RWPE2 (cell line): Measurements from ENCODE around the gene ALMS1.

Source experiments
- ATAC-seq: fragments of 200-7000 bp; cut with Tn5 transposase; 3 replicates; pipeline ENCODE4 v1.9.1; 2021; ENCODE audit warnings: low read depth
- DNase-seq: peaks from one replicate; pipeline ENCODE4 v3.0.0-alpha.2; 2020; ENCODE audit warnings: low spot score
- H3K27ac ChIP-seq: fragments of 450-650 bp; 2 replicates; pipeline ENCODE4 v1.5.1; 2017; ENCODE audit warnings: mild to moderate bottlenecking; ENCODE audit not compliant: poor library complexity, severe bottlenecking
- H3K27me3 ChIP-seq: fragments of 250-450 bp; sonication (Bioruptor Pico); 2 replicates; pipeline ENCODE4 v1.5.1; 2021; ENCODE audit warnings: mild to moderate bottlenecking, moderate library complexity; ENCODE audit not compliant: insufficient read depth, poor library complexity, severe bottlenecking
- H3K36me3 ChIP-seq: fragments of 250-450 bp; sonication (Bioruptor Pico); 2 replicates; pipeline ENCODE4 v1.5.1; 2020; ENCODE audit warnings: low read depth, mild to moderate bottlenecking, moderate library complexity
- H3K4me1 ChIP-seq: fragments of 250-450 bp; sonication (Bioruptor Pico); 2 replicates; pipeline ENCODE4 v1.5.1; 2021; ENCODE audit warnings: mild to moderate bottlenecking, moderate library complexity; ENCODE audit not compliant: insufficient read depth, poor library complexity, severe bottlenecking
- H3K4me3 ChIP-seq: fragments of 250-450 bp; sonication (Bioruptor Pico); 2 replicates; pipeline ENCODE4 v1.5.1; 2021; ENCODE audit warnings: mild to moderate bottlenecking, moderate library complexity; ENCODE audit not compliant: severe bottlenecking
- H3K9me3 ChIP-seq: fragments of 250-450 bp; sonication (Bioruptor Pico); 2 replicates; pipeline ENCODE4 v1.5.1; 2021; ENCODE audit warnings: mild to moderate bottlenecking, moderate library complexity; ENCODE audit not compliant: severe bottlenecking
- CTCF ChIP-seq: fragments of 450-650 bp; IDR thresholded peaks from one replicate; pipeline ENCODE4 v1.5.1; 2017; ENCODE audit warnings: mild to moderate bottlenecking, moderate library complexity; ENCODE audit not compliant: poor library complexity, severe bottlenecking

Gene ALMS1

GRCh38 chr2:73415906-73416305 lies 30.3 kb downstream of the ALMS1 start:
- TF ChIP-seq CTCF = no peak
- no peak for ATAC-seq
- Histone ChIP-seq H3K36me3 (peaks cover 9% of the 10 kb centered on the region; the same call in 1 of the 2 replicates), H3K4me1 (no peaks in the 10 kb centered on the region), H3K4me3 (no peak overlapping the region), H3K27ac (no peak overlapping the region), H3K9me3 (no peaks in the 10 kb centered on the region), H3K27me3 (no peaks in the 10 kb centered on the region)
- DNase-seq = no peak

GRCh38 chr2:73418343-73418742 lies 32.7 kb downstream of the ALMS1 start:
- H3K9me3 ChIP-seq = no peaks in the 10 kb centered on the region
- peaks cover 16% of the 10 kb centered on the region for H3K36me3 ChIP-seq
- no peak overlapping the region for H3K27ac ChIP-seq
- no peak for DNase-seq
- H3K27me3 ChIP-seq = no peaks in the 10 kb centered on the region
- H3K4me1 ChIP-seq = no peaks in the 10 kb centered on the region
- no peak for TF ChIP-seq CTCF
- H3K4me3 ChIP-seq = no peak overlapping the region
- ATAC-seq = no peak

GRCh38 chr2:73423913-73424312 lies 38.3 kb downstream of the ALMS1 start:
- TF ChIP-seq CTCF = no peak
- no peaks in the 10 kb centered on the region for H3K9me3 ChIP-seq
- no peak overlapping the region for H3K4me3 ChIP-seq
- no peaks in the 10 kb centered on the region for H3K4me1 ChIP-seq
- ATAC-seq (no peak), DNase-seq (no peak)
- no peak overlapping the region for H3K27ac ChIP-seq
- no peaks in the 10 kb centered on the region for H3K27me3 ChIP-seq
- peaks cover 41% of the 10 kb centered on the region for H3K36me3 ChIP-seq

- no peak overlapping the region for H3K4me3 ChIP-seq
- no peak overlapping the region for H3K27ac ChIP-seq
- no peaks in the 10 kb centered on the region for H3K27me3 ChIP-seq
- no peaks in the 10 kb centered on the region for H3K4me1 ChIP-seq
- H3K36me3 ChIP-seq = peaks cover 31% of the 10 kb centered on the region
- TF ChIP-seq CTCF = no peak
- no peaks in the 10 kb centered on the region for H3K9me3 ChIP-seq
- ATAC-seq = no peak
- no peak for DNase-seq
Measured at GRCh38 chr2:73426176-73426575, 40.5 kb downstream of the ALMS1 start.

DNA sequence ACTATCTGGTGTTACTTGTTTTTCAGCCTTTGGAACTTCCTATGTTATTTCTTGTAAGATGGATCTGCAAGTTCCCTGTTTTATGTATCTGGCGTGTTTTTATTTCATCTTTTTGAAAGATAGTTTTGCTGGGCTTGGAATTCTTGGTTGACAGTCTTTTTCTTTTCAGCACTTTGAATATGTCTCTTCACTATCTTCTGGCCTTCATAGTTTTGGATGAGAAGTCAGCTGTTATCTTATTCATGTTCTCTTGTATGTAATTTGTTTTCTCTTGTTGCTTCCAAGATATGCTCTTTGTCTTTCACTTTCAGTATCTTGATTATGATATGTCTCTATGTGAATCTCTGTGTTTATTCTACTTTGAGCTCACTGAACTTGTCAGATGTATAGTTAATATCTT lies 50.4 kb downstream of the ALMS1 start:
- no peak overlapping the region for H3K27ac ChIP-seq
- ATAC-seq (no peak), DNase-seq (no peak)
- H3K27me3 ChIP-seq = no peaks in the 10 kb centered on the region
- peaks cover 4% of the 10 kb centered on the region for H3K9me3 ChIP-seq
- H3K36me3 ChIP-seq = peaks cover 33% of the 10 kb centered on the region
- no peak for TF ChIP-seq CTCF
- H3K4me3 ChIP-seq = no peak overlapping the region
- H3K4me1 ChIP-seq = no peaks in the 10 kb centered on the region
